Measurements from ENCODE around the gene LHFPL6.

GRCh38 chr13:39405596-39406205 lies 197.3 kb downstream of the LHFPL6 start:
- no peak for TF ChIP-seq CTCF (IDR thresholded peaks at IDR 0.05)
- no peak for TF ChIP-seq POLR2A (IDR thresholded peaks at IDR 0.05)

All from esophagus squamous epithelium (tissue), 4 donors.